GM18507 (cell line): ENCODE measurements around the gene MAN1B1.

Experiments
- DNase-seq: peaks from one replicate; pipeline ENCODE4 v3.0.0; 2011; ENCODE audit warnings: low read depth; ENCODE audit not compliant: insufficient read length; ENCODE audit errors: extremely low spot score
- FAIRE-seq: peaks from 2 replicates; lab custom pipeline; 2011; peaks lifted over from hg19 to GRCh38; lab: Jason Lieb, UNC

MAN1B1 gene

GRCh38 chr9:137086531-137087408 is at the start of gene MAN1B1:
MAN1B1 (plus strand) TSS chr9:137086985; CDS start chr9:137087000, 15 bp downstream.
- FAIRE-seq (peak; percentile 99), DNase-seq (peak; percentile 96)

DNA sequence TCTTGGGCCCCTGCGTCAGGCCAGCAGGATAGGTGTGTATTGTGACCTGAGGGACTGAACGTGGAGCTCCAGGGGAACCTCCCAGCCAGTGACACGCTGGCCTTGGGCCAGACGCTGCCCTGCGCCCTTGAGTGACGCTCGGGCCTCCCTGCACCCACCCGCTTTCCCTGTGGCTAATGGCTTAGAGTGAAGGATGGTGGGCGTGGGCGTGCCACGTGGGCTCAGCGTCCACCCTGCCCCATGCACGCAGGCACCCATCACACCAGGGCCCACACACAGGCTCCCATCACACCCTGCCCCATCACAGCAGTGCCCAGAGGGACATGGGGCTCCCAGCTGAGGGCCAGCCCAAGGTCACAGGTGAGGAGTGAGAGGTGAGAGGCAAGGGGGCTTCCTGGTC is 49.8 kb upstream of the MAN1B1 start:
- DNase-seq = no peak

DNA sequence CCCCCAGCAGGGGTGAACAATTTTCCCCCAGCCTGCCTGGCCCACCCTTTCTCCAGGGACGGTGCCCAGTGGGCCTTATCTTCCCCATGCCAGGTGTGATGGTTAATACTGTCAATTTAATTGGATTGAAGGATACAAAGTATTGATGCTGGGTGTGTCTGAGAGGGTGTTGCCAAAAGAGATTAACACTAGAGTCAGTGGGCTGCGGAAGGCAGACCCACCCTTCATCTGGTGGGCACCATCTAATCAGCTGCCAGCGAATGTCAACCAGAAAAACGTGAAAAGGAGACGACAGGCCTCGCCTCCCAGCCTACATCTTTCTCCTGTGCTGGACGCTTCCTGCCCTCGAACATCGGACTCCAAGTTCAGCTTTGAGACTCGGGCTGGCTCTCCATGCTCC is 49.3 kb upstream of the MAN1B1 start:
- DNase-seq = no peak
- FAIRE-seq = no peak

More for the DNA sequence above, 49.8 kb upstream of the MAN1B1 start:
- FAIRE-seq = no peak

- no peak for FAIRE-seq
- no peak for DNase-seq
Measured at GRCh38 chr9:137038916-137039315, 47.9 kb upstream of the MAN1B1 start.

DNA sequence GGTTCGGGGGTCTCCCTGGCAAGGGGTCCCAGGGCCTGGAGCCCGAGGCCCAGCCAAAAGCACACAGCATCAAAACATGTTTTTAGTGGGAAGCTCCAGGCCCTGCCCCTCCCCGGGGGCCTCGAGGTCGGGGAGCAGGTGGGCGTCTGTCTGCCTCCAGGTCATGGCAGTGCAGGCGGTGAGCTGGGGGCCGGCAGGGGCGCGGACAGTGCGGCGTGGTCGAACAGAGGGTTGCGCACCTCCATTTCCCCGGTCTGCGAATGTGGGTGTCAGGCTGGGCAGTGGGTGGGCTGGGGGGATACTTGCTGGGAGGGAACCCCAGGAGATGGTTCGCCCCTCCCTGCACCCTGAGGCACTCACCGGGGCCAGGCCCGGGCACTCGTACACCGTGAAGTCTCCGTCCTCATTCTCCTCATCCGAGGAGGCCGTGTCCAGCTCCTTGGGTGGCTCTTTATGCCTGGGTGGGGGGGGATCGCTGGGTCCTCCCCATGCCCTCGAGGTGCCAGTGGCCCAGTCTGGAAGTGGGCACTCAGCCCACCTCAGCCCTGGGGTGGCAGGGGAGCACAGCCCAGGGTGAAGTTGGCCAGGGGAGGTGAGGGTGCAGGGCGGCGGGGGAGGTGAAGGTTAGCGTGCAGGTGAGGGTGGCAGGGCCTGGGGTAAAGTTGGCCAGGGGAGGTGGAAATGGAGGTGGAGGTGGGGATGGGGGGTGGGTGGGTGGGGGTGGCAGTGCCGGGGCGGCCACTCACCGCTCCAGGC is 47.0 kb upstream of the MAN1B1 start:
- DNase-seq (no peak), FAIRE-seq (no peak)

DNA sequence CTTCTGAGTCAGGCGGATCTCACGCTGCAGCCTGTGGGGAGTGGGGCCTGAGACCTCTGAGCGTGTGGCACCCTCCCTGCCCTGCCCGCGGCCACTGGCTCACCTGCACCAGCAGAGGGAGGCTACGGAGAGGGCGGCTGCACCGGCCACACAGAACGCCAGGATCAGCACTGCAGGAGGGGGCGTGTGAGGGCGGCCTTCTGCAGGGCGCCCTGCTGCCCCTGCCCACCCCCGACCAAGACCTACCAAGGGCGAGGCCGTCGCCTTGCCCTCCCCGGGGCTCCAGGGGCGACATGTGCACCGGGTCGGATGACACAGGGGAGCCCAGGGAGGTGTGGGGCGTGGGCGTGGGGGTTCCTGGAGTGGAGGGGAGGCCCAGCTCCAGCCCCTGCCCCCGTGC is 46.2 kb upstream of the MAN1B1 start:
- no peak for FAIRE-seq

DNA sequence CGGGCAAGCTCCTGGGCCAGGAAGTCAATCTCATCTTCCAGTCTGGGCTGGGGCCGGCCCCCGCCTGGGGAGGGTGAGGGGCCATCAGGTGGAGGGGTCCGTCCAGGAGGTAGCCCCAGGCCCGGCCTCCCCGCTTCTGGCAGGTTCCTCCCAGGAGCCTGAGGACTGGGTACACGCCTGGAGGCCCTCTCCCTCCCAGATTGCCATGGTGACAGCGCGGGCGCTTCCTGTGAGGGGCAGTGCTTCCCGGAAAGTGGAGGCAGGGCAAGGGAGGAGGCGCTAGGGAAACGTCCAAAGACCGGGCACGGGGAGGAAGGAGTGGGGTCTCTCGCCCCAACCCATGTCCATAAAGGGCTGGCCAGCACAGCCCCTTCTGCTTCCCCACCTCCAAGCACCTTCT is 45.7 kb upstream of the MAN1B1 start:
- no peak for FAIRE-seq

More for the DNA sequence above, 46.2 kb upstream of the MAN1B1 start:
- no peak for DNase-seq

GRCh38 chr9:137042751-137043727 is 43.7 kb upstream of the MAN1B1 start:
- no peak for FAIRE-seq
- DNase-seq = no peak

More for the DNA sequence above, 45.7 kb upstream of the MAN1B1 start:
- no peak for DNase-seq

DNA sequence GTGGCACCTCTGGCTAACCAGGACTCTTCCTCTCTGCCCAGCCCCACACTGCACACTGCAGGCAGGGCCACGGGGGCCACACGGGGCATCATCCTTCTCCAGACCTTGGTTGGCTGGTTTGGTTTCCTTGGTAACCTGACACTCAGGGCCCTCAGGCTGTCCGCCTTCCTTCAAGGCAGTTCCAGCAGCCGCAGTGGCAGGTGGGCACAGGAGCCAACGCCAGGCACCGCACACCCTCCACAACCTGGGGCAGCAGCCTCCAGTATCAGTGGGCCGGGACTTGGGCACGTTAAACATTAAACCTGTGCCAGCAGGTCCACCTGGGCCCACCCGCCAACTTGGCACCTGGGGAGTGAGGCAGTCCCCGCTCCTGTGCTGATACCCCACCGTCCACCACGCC is 42.7 kb upstream of the MAN1B1 start:
- no peak for DNase-seq
- FAIRE-seq = no peak

- no peak for DNase-seq
Measured at GRCh38 chr9:137044502-137045177, 42.1 kb upstream of the MAN1B1 start.

GRCh38 chr9:137045294-137046087 is 41.3 kb upstream of the MAN1B1 start:
- DNase-seq (no peak), FAIRE-seq (no peak)

More at GRCh38 chr9:137044502-137045177, 42.1 kb upstream of the MAN1B1 start:
- no peak for FAIRE-seq

DNA sequence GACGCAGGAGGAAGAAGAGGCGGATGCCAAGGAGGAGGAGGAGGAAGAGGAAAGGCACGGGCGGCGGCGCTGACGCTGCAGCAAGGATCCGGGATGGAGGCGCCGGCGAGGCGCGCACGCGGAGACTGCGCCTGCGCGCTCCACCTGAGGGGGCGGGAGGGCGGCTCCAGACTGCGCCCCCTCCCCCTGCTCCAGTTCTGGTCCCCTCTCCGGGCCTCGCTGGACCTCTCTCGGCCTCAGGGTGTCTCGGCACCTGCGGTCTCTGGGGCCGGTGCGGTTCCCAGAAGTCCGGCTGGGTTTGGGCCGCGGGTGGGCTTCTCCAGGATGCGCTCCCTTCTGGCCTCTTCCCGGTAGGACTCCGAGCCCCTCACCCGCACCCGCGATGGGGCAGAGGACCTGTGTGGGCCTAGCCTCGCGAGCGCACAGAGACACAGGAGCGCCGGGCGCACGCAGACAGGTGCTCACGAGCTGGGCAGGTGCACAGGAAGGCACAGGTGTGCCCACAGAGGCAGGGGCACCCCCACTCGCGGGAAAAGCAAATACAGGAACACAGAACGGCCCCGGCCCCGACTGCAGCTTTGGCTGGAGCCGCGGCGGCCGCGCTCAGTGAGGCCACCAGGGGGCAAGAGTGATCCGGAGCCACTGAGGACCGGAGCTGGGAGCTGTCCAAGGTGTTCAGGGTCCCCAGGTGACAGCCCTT is 40.5 kb upstream of the MAN1B1 start, which contains the start of gene NPDC1:
NPDC1 (minus strand) TSS at position 90 of the 700 bp plus-strand sequence. CDS start 188 bp downstream, outside the sequence.
- FAIRE-seq (peak; percentile 89), DNase-seq (peak; percentile 88)

- no peak for DNase-seq
- FAIRE-seq = no peak
Measured at GRCh38 chr9:137048655-137049543, 37.9 kb upstream of the MAN1B1 start.

DNA sequence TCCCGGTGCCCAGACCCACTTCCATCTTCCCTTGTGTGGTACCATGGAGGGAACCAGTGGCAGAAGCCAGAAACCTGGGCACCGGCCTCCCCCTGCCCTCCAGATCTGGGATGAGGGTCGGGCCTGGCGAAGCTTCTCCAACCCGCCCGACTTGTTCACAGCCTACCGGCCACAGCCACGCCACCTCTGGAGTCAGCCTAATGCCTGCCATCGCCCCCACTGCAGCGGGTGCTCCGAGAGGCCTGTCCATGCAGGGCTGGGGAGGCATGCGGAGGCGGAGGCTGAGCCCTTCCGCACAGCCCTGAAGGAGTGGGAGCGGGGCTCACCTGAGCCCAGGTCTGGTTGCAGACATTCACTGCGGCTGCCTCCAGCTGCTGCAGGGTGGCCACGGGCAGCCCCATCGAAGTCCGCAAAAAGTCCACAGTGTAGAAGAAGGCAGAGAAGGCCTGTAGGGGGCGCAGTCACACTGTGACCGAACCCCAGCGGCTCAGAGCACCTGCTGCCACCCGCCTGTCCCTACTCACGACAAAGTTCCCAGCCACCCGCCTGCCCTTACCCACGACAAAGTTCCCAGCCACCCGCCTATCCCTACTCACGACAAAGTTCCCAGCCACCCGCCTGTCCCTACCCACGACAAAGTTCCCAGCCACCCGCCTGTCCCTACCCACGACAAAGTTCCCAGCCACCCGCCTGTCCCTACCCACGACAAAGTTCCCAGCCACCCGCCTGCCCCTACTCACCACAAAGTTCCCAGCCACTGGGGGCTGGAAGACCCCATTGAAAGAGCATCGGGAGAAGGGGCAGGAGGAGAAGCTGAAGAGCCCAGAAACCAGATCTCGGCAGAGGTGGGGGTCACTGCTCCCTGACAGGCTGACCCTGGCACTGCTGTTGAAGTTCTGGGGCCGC is 37.0 kb upstream of the MAN1B1 start:
- FAIRE-seq = no peak
- DNase-seq = no peak

- no peak for FAIRE-seq
- no peak for DNase-seq
Measured at GRCh38 chr9:137050570-137050969, 36.2 kb upstream of the MAN1B1 start.
